Measurements from ENCODE around the gene ANAPC13. TPM values are rescaled to one million over a fixed set of nuclear protein-coding genes. Genes with fewer than 3 reads are reported as not detected.

Gene ANAPC13
- total RNA-seq, 4 donors from 2014 or later: 41.6 to 58.6 (median 52.3) TPM

GRCh38 chr3:134503266-134503665 lies 17.5 kb upstream of the ANAPC13 start:
- TF ChIP-seq CTCF (IDR thresholded peaks at IDR 0.05): no peak
- DNase-seq (ENCODE audit: low spot score) (no peak), ATAC-seq (ENCODE audit: low FRiP score) (no peak)

- no peak for ATAC-seq (ENCODE audit: low FRiP score)
- no peak for DNase-seq (ENCODE audit: low spot score)
- no peak for TF ChIP-seq CTCF (IDR thresholded peaks at IDR 0.05)
These were observed 10.8 kb upstream of the ANAPC13 start for GRCh38 chr3:134496471-134497071.

DNA sequence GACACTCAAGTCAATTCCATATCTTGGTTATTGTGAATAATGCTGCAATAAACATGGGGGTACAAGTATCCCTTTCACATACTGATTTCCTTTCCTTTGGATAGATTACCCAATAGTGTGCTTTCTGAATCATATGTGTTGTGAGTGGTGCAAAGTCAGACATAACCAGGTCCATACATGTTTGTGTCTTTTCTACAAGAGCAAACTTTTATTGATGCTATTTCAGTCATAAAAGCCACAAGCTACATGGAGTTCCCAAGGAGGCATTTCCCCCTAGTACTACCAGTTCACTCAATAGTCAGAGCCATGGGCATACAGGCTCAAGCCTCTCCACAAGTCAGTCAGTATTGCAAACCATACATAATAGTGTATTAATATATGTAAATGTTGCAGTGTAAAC lies 10.2 kb upstream of the ANAPC13 start:
- TF ChIP-seq CTCF (IDR thresholded peaks at IDR 0.05): no peak
- ATAC-seq (ENCODE audit: low FRiP score) (no peak), DNase-seq (ENCODE audit: low spot score) (no peak)

DNA sequence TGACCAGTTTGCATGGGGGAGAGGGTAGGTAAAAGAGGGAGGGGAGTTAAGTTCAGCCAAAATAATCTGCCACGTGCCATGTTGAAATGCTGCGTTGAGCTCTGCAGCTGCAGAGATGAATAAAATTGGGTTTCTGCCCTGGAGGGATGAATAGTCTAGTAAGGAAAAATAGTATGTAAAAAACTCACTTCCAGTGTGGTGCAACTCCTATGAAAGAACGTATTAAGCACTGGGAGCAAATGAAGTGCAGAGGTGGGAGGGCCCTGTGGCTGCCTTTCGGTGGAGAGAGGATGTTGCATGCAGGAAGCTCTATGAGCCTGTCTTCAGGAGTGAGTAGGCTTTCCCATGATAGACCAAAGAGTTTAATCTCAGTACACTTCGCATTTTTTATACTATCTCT lies 8.7 kb upstream of the ANAPC13 start:
- TF ChIP-seq CTCF (IDR thresholded peaks at IDR 0.05): no peak

DNA sequence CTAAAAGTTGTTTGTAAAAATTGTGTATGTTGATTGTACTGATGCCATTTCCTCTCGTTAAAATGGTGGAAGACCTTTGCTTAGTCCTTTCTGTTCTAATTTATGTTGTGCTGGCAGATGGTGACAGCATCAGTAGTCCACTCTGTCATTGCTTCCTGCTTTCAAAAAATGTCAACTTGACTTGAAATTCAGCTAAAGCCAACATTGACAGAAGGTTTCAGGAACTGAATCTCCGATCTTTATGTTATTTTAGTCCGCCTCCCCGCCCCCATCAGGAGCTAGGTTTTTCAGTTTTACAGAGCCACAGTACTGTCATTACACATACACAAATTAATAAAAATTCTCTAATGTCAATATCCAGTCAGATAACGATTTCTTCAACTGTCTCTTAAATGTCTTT lies 1.6 kb upstream of the ANAPC13 start:
- DNase-seq (ENCODE audit: low spot score) (no peak), ATAC-seq (ENCODE audit: low FRiP score) (no peak)
- no peak for TF ChIP-seq CTCF (IDR thresholded peaks at IDR 0.05)

More for the DNA sequence above, 8.7 kb upstream of the ANAPC13 start:
- no peak for ATAC-seq (ENCODE audit: low FRiP score)
- DNase-seq (ENCODE audit: low spot score): no peak

DNA sequence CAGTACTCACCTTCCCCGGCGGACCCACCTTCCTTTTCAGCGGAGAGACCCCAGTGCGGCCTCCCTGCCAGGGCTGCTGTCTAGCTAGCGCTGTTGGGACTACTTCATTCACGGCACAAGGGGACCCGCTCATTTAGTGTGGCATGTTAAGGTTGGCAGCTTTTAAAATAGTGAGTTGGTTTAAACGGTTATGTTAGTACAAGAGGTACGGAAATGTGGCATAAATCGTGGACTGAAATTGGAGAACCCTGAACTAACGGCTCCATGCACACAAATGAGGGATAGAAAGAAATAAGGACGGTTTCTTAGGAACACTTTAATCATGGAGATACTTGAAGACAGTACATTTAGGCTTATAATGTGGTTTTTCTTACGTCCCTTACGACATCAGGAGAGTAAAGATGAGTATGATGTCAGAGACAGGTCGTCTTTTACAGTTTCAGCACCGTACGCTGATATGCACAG lies 824 bp upstream of the ANAPC13 start:
- ATAC-seq (ENCODE audit: low FRiP score): no peak
- TF ChIP-seq CTCF (IDR thresholded peaks at IDR 0.05): no peak
- no peak for DNase-seq (ENCODE audit: low spot score)

- TF ChIP-seq CTCF (IDR thresholded peaks at IDR 0.05): no peak
- DNase-seq (ENCODE audit: low spot score) (peak; percentile 80), ATAC-seq (ENCODE audit: low FRiP score) (no peak)
These were observed 589 bp downstream of the ANAPC13 start for GRCh38 chr3:134485075-134485717.
